GM21717 (cell line): ENCODE data around the gene EBF3.

Experiments
- ATAC-seq: cut with Tn5 transposase; IDR thresholded peaks from one replicate; pipeline ENCODE4 v1.9.1; 2021; ENCODE audit warnings: mild to moderate bottlenecking, moderate library complexity; ENCODE audit not compliant: unreplicated experiment

Gene EBF3

DNA sequence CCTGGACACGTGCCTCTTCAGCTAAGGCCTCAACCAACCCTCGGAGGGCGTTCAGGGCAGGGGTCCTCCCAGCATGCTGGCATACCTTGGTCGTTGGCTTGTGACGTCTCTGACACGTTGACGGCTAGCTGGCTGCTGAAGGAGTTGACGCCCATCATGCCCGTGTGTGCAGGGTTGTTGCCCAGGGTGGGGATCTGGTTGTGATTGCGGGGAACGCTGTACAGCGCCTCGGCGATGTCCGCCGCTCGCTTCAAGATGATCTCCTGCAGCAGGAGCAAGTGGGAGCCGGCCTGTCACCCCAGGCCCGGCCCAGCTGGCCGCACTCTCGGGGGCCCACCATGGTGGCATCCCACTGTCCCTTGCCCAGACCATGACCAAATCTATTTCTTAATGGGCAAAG lies 122.0 kb downstream of the EBF3 start:
- no peak for ATAC-seq

- ATAC-seq = no peak
Observed at GRCh38 chr10:129841590-129841989, 122.5 kb downstream of the EBF3 start.

DNA sequence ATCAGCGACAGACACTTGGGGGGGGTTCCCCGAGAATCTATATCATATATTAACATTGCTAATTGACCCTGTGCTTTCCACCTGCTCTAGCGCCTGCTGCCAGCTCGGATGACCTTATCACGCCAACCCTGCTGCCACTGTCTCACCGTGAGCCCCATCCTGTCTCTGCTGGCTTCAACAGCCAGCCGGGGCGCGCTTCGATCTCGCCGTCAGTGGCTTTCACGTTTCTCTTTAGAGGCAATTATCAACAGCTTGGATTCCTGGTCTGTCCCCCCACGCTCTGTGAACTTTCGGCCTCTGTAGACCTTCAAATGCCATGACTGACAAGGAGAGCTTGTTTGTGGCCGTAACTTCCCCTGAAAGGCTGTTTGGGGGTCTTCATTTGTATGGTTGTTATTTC lies 123.0 kb downstream of the EBF3 start:
- ATAC-seq = no peak

- ATAC-seq = no peak
Observed at GRCh38 chr10:129840196-129840590, 123.9 kb downstream of the EBF3 start.

GRCh38 chr10:129839285-129840195 lies 124.5 kb downstream of the EBF3 start:
- ATAC-seq = no peak

- ATAC-seq = no peak
Observed at GRCh38 chr10:129838794-129839193, 125.3 kb downstream of the EBF3 start.

GRCh38 chr10:129837909-129838582 lies 126.0 kb downstream of the EBF3 start:
- ATAC-seq = no peak

DNA sequence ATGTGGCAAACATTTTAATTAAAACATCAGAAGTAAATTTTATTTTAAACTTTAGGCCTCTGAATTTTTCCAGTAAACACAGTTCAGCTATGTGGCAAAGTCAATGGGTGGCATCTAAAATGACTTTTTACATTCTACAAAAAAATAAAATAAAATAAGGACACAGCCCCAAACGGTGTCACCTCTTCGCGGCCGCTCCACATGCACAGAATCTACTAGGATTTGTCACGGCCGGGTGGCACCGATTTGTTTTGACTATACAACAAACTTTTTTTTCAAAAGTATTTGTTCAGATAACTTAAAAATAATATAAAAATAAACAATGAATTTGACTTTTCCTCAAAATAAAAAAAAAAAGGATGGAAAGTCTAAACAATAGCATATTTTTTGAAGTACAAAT lies 127.8 kb downstream of the EBF3 start:
- no peak for ATAC-seq

GRCh38 chr10:129833994-129834739 lies 129.9 kb downstream of the EBF3 start:
- ATAC-seq = no peak

- no peak for ATAC-seq
Observed at GRCh38 chr10:129833468-129833950, 130.6 kb downstream of the EBF3 start.

DNA sequence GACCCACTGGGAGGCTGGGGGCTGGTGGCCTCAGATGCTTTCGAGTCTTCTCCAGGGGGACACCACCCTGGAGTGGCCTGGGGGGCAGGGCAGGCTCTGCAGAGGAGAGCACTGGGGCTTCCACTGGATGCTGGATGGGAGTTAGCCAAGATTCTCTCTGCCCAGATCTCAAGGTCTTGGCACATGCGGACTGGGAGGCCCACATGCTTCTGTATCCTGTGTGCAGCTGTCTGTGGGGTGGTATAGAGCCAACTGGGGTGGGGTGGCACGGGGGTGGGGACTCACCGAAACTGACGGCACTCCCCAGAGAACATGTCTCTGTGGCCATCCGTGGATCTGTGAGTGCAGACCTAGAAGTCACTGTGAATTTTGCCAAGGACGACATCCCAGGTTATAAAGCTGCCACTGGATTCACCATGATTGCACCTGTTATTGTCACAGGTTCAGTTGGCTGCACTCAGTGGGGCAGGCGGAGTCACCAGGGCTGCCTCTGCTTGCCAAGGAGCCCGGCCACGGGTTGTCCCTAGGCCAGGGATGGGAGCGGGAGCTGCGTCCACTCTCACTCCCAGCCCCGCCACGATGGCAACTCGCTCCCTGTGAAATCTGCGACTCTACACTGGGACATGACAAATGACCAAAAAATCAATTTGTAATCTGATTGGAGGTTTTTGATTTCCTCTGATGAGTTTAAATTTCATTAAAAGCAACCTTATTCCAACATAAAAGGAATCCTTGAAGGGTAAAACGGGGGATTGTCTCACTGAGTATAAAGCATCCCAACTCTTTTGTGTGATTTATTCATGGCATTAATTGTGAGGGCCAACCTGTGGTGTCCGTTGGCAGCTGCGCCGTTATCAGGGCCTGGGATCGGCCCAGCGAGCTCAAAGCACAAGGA lies 131.3 kb downstream of the EBF3 start:
- no peak for ATAC-seq

GRCh38 chr10:129831150-129831549 lies 132.9 kb downstream of the EBF3 start:
- ATAC-seq = no peak

GRCh38 chr10:129825826-129826225 lies 138.2 kb downstream of the EBF3 start:
- ATAC-seq = no peak

- no peak for ATAC-seq
Observed at GRCh38 chr10:129825221-129825620, 138.9 kb downstream of the EBF3 start.

DNA sequence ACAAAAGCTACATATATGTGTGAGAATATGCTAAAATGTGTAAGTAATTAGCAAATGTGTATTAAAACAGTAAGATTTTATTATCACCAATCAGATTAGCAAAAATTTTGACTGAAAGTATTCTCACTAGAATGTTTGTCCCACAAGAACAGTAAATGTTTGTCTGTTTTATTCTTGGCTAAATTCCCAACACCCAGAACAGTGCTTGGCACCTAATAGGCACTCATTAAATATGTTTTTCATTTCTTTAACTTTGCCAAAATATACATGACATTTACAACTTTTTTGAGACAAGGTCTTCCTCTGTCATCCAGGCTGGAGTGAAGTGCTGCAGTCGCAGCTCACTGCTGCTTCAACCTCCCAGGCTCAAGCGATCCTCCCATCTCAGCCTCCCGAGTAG lies 143.6 kb downstream of the EBF3 start:
- ATAC-seq = no peak

GRCh38 chr10:129816656-129817045 lies 147.4 kb downstream of the EBF3 start:
- ATAC-seq = no peak

DNA sequence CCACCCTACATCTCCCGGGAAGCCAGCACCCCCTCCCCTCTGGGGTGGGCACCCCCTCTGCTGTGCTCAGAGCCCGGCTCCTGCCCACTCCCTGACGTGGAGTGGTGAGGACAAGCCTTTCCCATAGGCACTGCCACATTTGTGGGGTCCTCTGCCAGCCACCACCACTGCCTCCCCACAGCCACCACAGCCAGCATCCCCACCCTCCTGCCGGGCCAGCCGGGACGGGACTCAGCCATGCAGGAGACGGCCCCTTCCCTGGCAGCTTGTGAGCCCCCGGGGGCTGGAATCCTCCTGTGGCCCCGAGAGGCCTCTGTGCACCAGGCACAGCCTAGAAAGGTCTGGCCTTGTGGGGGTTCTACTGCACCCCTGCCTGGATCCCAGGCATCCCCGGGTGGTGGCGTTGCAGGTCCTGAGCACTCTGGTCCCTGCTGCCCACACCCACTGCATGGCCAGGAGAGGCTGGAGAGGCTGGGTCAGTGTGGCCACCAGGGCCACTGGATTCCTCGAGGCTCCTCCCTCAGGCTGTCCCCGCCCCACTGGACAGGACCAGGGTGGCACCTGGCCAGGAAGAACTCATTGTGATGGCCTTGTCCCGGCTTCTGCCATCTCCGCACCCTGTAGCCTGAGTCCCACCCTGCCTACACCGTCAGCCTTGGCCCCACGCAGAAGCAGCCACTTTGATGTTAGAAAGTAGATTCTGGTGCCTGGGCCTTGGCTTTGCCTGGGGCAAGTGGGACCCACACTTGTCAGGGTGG lies 148.0 kb downstream of the EBF3 start:
- ATAC-seq = no peak

DNA sequence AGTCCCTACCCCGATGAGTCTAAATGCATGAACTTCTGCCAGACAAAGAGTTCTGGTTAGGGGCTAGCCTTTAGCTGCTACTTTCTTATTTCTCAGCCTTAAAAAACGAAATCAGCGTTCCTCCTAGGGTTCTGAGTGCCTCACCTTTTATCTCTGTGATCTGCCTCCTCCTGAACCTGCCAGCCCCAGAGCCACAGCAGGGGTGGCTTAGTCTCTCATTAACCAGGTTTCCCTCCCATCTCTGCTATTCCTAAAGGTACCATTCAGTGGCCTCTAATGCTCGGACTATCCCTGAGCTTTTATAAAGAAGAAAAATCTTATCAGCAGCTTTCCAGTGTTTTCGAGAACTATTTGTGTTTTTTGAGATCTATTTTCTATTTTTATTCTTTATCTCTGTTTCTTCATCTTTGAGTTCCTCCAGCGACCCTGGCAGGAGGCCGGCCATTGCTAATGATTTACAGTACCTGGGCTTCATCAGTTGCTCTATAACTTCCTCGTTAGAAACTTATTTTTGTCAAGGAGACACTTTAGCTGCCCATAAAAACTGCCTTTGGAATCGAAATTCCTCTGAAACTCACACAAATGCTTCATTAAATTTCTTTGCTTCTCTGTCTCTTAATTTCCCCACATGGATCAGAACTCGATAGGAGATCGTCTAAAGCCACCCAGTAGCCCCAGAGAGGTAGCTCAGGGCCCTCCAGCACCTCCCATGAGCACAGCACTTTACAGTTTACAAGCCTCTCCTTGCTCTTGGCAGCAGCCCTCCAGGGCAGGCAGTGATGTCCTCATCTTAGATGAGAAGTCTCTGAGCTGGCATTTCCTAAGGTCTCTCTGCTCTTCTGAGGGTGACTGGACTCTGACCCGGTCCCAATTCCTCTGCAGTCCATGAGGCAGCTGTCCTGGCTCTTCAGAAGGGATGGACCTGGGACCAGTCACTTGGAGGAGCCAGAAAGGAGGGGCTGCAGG lies 149.1 kb downstream of the EBF3 start:
- ATAC-seq = no peak

GRCh38 chr10:129812398-129812797 lies 151.7 kb downstream of the EBF3 start:
- no peak for ATAC-seq
